Fibroblast of pulmonary artery (primary cell): ENCODE results near the gene AFF4.
"Not testable (repeated sequence)": the region's sequence is repeated elsewhere in the genome, so short reads cannot be mapped to it uniquely, and the experiment has no call there.

Experiments
- DNase-seq: peaks from one replicate; pipeline ENCODE4 v3.0.0-alpha.2; 2010; ENCODE audit warnings: low read depth
- H3K4me3 ChIP-seq: replicated peaks from 2 replicates; pipeline ENCODE4 v1.5.1; 2011; ENCODE audit warnings: low read depth, mild to moderate bottlenecking, control low read depth, low read length, moderate library complexity
- CTCF ChIP-seq: IDR thresholded peaks from 2 replicates; pipeline ENCODE4 v1.5.1; 2011; ENCODE audit warnings: mild to moderate bottlenecking, control low read depth, low read length, inconsistent platforms; ENCODE audit errors: missing control alignments

The AFF4 gene

DNA sequence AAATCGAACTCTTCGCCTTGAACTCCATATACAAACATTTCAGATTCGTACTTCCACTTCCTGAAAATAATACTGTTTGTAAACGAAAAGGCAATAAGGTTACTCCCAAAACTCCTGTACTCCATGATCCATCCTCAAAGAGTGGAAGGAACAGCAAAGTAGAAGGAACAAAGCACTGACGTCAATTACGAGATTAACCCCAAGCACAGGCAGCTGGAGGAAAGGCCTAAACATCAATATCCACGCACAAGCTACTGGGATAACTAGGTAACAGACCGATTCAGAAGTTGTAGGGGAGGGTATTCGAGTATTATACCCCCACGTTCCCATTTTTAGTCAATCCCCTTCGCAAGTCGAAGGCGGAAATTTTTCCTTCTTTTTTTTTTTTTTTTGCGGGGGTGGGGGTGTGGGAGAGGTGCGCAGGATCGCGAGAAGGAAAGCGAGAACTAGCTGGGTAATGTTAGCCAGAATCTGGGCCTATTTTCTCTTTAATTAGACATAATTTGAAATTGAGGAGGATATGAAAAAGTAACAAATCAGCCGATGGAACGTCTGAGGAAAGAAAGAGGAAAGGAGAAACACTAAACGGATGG is 909 bp downstream of the AFF4 start:
- DNase-seq = peak; percentile 83
- peak overlapping the region; percentile 95 for H3K4me3 ChIP-seq
- TF ChIP-seq CTCF = no peak

- TF ChIP-seq CTCF = no peak
- DNase-seq = peak; percentile 65
- H3K4me3 ChIP-seq = peak overlapping the region; percentile 95
These were observed 1.5 kb downstream of the AFF4 start for GRCh38 chr5:132961887-132962286.

- not testable (repeated sequence) for DNase-seq
- H3K4me3 ChIP-seq = peak overlapping the region; percentile 95
These were observed 2.2 kb downstream of the AFF4 start for GRCh38 chr5:132961123-132961815.

GRCh38 chr5:132956166-132956799 is 7.2 kb downstream of the AFF4 start:
- H3K4me3 ChIP-seq, DNase-seq: not testable (repeated sequence)

DNA sequence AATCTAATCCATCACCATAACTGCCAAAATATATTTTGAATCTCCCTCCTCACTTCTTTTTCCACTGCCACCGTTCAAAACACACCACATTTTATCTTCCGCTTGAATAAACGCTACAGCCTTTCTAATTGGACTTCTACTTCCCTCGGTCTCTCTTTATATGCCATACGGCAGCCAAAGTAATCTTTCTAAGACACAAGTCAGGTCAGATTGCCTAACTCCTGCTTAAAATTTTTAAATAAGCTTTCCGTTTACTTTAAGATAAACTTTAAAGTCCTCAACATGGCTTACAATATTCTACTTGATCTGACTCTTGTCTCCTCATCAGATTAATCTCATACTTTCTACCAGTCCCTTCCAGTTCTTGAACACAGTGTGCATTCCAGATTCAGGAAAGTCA is 9.7 kb downstream of the AFF4 start:
- no peak for DNase-seq
- H3K4me3 ChIP-seq = no peak overlapping the region
- TF ChIP-seq CTCF = no peak

- no peak for DNase-seq
- H3K4me3 ChIP-seq = no peak overlapping the region
- TF ChIP-seq CTCF = no peak
These were observed 10.6 kb downstream of the AFF4 start for GRCh38 chr5:132952829-132953228.

DNA sequence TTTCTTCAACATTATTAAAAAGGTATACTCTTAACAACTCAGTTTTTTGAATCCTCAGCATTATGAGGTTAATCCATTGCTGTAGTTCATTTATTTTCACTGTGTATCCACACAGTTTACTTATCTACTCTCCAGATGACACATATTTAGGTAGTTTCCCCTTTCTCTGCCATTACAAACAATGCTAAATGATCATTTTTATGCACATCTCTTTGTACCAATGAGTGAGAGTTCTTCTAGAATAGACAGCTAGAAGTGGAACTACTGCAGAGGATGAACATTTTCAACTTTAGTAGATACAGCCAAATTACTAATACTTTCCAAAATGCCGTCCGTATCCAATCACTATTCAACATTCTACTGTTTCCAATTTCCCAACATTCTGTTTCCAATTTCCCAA is 11.5 kb downstream of the AFF4 start:
- no peak for DNase-seq
- H3K4me3 ChIP-seq = no peak overlapping the region
- TF ChIP-seq CTCF = no peak

- no peak for TF ChIP-seq CTCF
- H3K4me3 ChIP-seq = no peak overlapping the region
- DNase-seq = peak; percentile 30
These were observed 14.3 kb downstream of the AFF4 start for GRCh38 chr5:132949136-132949535.
